ENCODE data around the gene NOP56.
A peak's percentile ranks its signal among the peaks of the same experiment; 100 is the strongest.

The NOP56 gene

GRCh38 chr20:2651772-2652723, at the start of gene NOP56:
Gene NOP56 (plus strand): TSS chr20:2652632. CDS start chr20:2652661, 29 bp downstream.
- Histone ChIP-seq H3K9ac (ENCODE audit: low read depth, low read length) (peak within 1 kb of the TSS; percentile 92), H3K9me3 (ENCODE audit: control insufficient read depth, insufficient read depth, low read length) (no peaks in the 10 kb centered on the region), H3K36me3 (ENCODE audit: control insufficient read depth, insufficient read depth, low read length) (peaks cover 33% of the 10 kb centered on the region), H3K4me1 (ENCODE audit: control insufficient read depth, insufficient read depth, low read length) (peaks cover 3% of the 10 kb centered on the region), H3K27me3 (ENCODE audit: control insufficient read depth, insufficient read depth, low read length) (no peaks in the 10 kb centered on the region), H3K4me3 (ENCODE audit: low read depth, low read length) (peak within 1 kb of the TSS; percentile 98)

GRCh38 chr20:2602746-2603145, 49.7 kb upstream of the NOP56 start:
- no peaks in the 10 kb centered on the region for H3K9me3 ChIP-seq (ENCODE audit: control insufficient read depth, insufficient read depth, low read length)
- no peaks in the 10 kb centered on the region for H3K36me3 ChIP-seq (ENCODE audit: control insufficient read depth, insufficient read depth, low read length)
- no peak overlapping the region for H3K4me3 ChIP-seq (ENCODE audit: low read depth, low read length)
- H3K27me3 ChIP-seq (ENCODE audit: control insufficient read depth, insufficient read depth, low read length), result no peaks in the 10 kb centered on the region
- H3K9ac ChIP-seq (ENCODE audit: low read depth, low read length), result no peak overlapping the region
- H3K4me1 ChIP-seq (ENCODE audit: control insufficient read depth, insufficient read depth, low read length), result no peaks in the 10 kb centered on the region

GRCh38 chr20:2603816-2604505, 48.5 kb upstream of the NOP56 start:
- Histone ChIP-seq H3K4me3 (ENCODE audit: low read depth, low read length) (no peak overlapping the region), H3K27me3 (ENCODE audit: control insufficient read depth, insufficient read depth, low read length) (no peaks in the 10 kb centered on the region), H3K9ac (ENCODE audit: low read depth, low read length) (no peak overlapping the region), H3K4me1 (ENCODE audit: control insufficient read depth, insufficient read depth, low read length) (no peaks in the 10 kb centered on the region), H3K36me3 (ENCODE audit: control insufficient read depth, insufficient read depth, low read length) (no peaks in the 10 kb centered on the region), H3K9me3 (ENCODE audit: control insufficient read depth, insufficient read depth, low read length) (no peaks in the 10 kb centered on the region)

GRCh38 chr20:2604506-2604835, 48.0 kb upstream of the NOP56 start:
- H3K27me3 ChIP-seq (ENCODE audit: control insufficient read depth, insufficient read depth, low read length), result no peaks in the 10 kb centered on the region
- no peaks in the 10 kb centered on the region for H3K4me1 ChIP-seq (ENCODE audit: control insufficient read depth, insufficient read depth, low read length)
- no peaks in the 10 kb centered on the region for H3K36me3 ChIP-seq (ENCODE audit: control insufficient read depth, insufficient read depth, low read length)
- H3K4me3 ChIP-seq (ENCODE audit: low read depth, low read length), result no peak overlapping the region
- H3K9ac ChIP-seq (ENCODE audit: low read depth, low read length), result no peak overlapping the region
- no peaks in the 10 kb centered on the region for H3K9me3 ChIP-seq (ENCODE audit: control insufficient read depth, insufficient read depth, low read length)

GRCh38 chr20:2606507-2607006, 45.9 kb upstream of the NOP56 start:
- no peaks in the 10 kb centered on the region for H3K4me1 ChIP-seq (ENCODE audit: control insufficient read depth, insufficient read depth, low read length)
- H3K9me3 ChIP-seq (ENCODE audit: control insufficient read depth, insufficient read depth, low read length), result no peaks in the 10 kb centered on the region
- H3K27me3 ChIP-seq (ENCODE audit: control insufficient read depth, insufficient read depth, low read length), result no peaks in the 10 kb centered on the region
- no peak overlapping the region for H3K9ac ChIP-seq (ENCODE audit: low read depth, low read length)
- no peaks in the 10 kb centered on the region for H3K36me3 ChIP-seq (ENCODE audit: control insufficient read depth, insufficient read depth, low read length)
- no peak overlapping the region for H3K4me3 ChIP-seq (ENCODE audit: low read depth, low read length)

- H3K9me3 ChIP-seq (ENCODE audit: control insufficient read depth, insufficient read depth, low read length), result no peaks in the 10 kb centered on the region
- no peaks in the 10 kb centered on the region for H3K36me3 ChIP-seq (ENCODE audit: control insufficient read depth, insufficient read depth, low read length)
- H3K4me1 ChIP-seq (ENCODE audit: control insufficient read depth, insufficient read depth, low read length), result no peaks in the 10 kb centered on the region
- H3K4me3 ChIP-seq (ENCODE audit: low read depth, low read length), result no peak overlapping the region
- no peak overlapping the region for H3K9ac ChIP-seq (ENCODE audit: low read depth, low read length)
- no peaks in the 10 kb centered on the region for H3K27me3 ChIP-seq (ENCODE audit: control insufficient read depth, insufficient read depth, low read length)
These were observed 42.1 kb upstream of the NOP56 start for GRCh38 chr20:2610326-2610725.

- no peak overlapping the region for H3K4me3 ChIP-seq (ENCODE audit: low read depth, low read length)
- H3K4me1 ChIP-seq (ENCODE audit: control insufficient read depth, insufficient read depth, low read length), result no peaks in the 10 kb centered on the region
- H3K36me3 ChIP-seq (ENCODE audit: control insufficient read depth, insufficient read depth, low read length), result no peaks in the 10 kb centered on the region
- H3K9me3 ChIP-seq (ENCODE audit: control insufficient read depth, insufficient read depth, low read length), result no peaks in the 10 kb centered on the region
- no peak overlapping the region for H3K9ac ChIP-seq (ENCODE audit: low read depth, low read length)
- no peaks in the 10 kb centered on the region for H3K27me3 ChIP-seq (ENCODE audit: control insufficient read depth, insufficient read depth, low read length)
These were observed 41.3 kb upstream of the NOP56 start for GRCh38 chr20:2610941-2611720.

- Histone ChIP-seq H3K27me3 (ENCODE audit: control insufficient read depth, insufficient read depth, low read length) (no peaks in the 10 kb centered on the region), H3K4me3 (ENCODE audit: low read depth, low read length) (no peak overlapping the region), H3K36me3 (ENCODE audit: control insufficient read depth, insufficient read depth, low read length) (no peaks in the 10 kb centered on the region), H3K9me3 (ENCODE audit: control insufficient read depth, insufficient read depth, low read length) (no peaks in the 10 kb centered on the region), H3K9ac (ENCODE audit: low read depth, low read length) (no peak overlapping the region), H3K4me1 (ENCODE audit: control insufficient read depth, insufficient read depth, low read length) (no peaks in the 10 kb centered on the region)
These were observed 40.4 kb upstream of the NOP56 start for GRCh38 chr20:2612073-2612472.

GRCh38 chr20:2616634-2617033, 35.8 kb upstream of the NOP56 start:
- Histone ChIP-seq H3K9ac (ENCODE audit: low read depth, low read length) (no peak overlapping the region), H3K9me3 (ENCODE audit: control insufficient read depth, insufficient read depth, low read length) (no peaks in the 10 kb centered on the region), H3K4me3 (ENCODE audit: low read depth, low read length) (no peak overlapping the region), H3K27me3 (ENCODE audit: control insufficient read depth, insufficient read depth, low read length) (peaks cover 3% of the 10 kb centered on the region), H3K36me3 (ENCODE audit: control insufficient read depth, insufficient read depth, low read length) (no peaks in the 10 kb centered on the region), H3K4me1 (ENCODE audit: control insufficient read depth, insufficient read depth, low read length) (no peaks in the 10 kb centered on the region)

- H3K9ac ChIP-seq (ENCODE audit: low read depth, low read length), result no peak overlapping the region
- H3K9me3 ChIP-seq (ENCODE audit: control insufficient read depth, insufficient read depth, low read length), result no peaks in the 10 kb centered on the region
- H3K27me3 ChIP-seq (ENCODE audit: control insufficient read depth, insufficient read depth, low read length), result peaks cover 3% of the 10 kb centered on the region
- H3K4me3 ChIP-seq (ENCODE audit: low read depth, low read length), result no peak overlapping the region
- no peaks in the 10 kb centered on the region for H3K4me1 ChIP-seq (ENCODE audit: control insufficient read depth, insufficient read depth, low read length)
- no peaks in the 10 kb centered on the region for H3K36me3 ChIP-seq (ENCODE audit: control insufficient read depth, insufficient read depth, low read length)
These were observed 35.2 kb upstream of the NOP56 start for GRCh38 chr20:2617099-2617714.

- peaks cover 3% of the 10 kb centered on the region for H3K27me3 ChIP-seq (ENCODE audit: control insufficient read depth, insufficient read depth, low read length)
- no peaks in the 10 kb centered on the region for H3K4me1 ChIP-seq (ENCODE audit: control insufficient read depth, insufficient read depth, low read length)
- H3K9me3 ChIP-seq (ENCODE audit: control insufficient read depth, insufficient read depth, low read length), result no peaks in the 10 kb centered on the region
- H3K36me3 ChIP-seq (ENCODE audit: control insufficient read depth, insufficient read depth, low read length), result no peaks in the 10 kb centered on the region
- H3K9ac ChIP-seq (ENCODE audit: low read depth, low read length), result no peak overlapping the region
- H3K4me3 ChIP-seq (ENCODE audit: low read depth, low read length), result no peak overlapping the region
These were observed 33.6 kb upstream of the NOP56 start for GRCh38 chr20:2618815-2619214.

Measured in iPS-15b (cell line).